Kidney epithelial cell (primary cell): ENCODE results near the gene DDX59. TPM values are rescaled to one million over a fixed set of nuclear protein-coding genes. Genes with fewer than 3 reads are reported as not detected.

ENCODE experiments used
- DNase-seq: peaks from one replicate; pipeline ENCODE4 v3.0.0-alpha.2; 2010; ENCODE audit warnings: low read depth
- H3K27me3 ChIP-seq: 2 replicates; pipeline ENCODE4 v1.6.0; 2011; ENCODE audit warnings: low read length; ENCODE audit not compliant: control insufficient read depth, insufficient read depth
- H3K36me3 ChIP-seq: 2 replicates; pipeline ENCODE4 v1.5.1; 2011; ENCODE audit warnings: low read length; ENCODE audit not compliant: control insufficient read depth, insufficient read depth
- H3K4me3 ChIP-seq: 2 replicates; pipeline ENCODE4 v1.5.1; 2011; ENCODE audit warnings: low read depth, mild to moderate bottlenecking, control low read depth, low read length
- total RNA-seq: library from RNA; depleted of rRNA; stranded (reverse); fragments of >200 nt; gene quantifications from 2 replicates; pipeline ENCODE4 v1.2.3, GENCODE V29; 2015
- TF ChIP-seq, protein P1 (sequence below): IDR thresholded peaks from 2 replicates; pipeline ENCODE4 v1.5.1; 2011; ENCODE audit warnings: mild to moderate bottlenecking, moderate library complexity, low read length, control low read depth, inconsistent platforms; ENCODE audit not compliant: insufficient read depth, poor library complexity, severe bottlenecking

The DDX59 gene
- total RNA-seq, 1 donor from 2014 or later: 23.7 TPM

- TF ChIP-seq, protein P1, sequence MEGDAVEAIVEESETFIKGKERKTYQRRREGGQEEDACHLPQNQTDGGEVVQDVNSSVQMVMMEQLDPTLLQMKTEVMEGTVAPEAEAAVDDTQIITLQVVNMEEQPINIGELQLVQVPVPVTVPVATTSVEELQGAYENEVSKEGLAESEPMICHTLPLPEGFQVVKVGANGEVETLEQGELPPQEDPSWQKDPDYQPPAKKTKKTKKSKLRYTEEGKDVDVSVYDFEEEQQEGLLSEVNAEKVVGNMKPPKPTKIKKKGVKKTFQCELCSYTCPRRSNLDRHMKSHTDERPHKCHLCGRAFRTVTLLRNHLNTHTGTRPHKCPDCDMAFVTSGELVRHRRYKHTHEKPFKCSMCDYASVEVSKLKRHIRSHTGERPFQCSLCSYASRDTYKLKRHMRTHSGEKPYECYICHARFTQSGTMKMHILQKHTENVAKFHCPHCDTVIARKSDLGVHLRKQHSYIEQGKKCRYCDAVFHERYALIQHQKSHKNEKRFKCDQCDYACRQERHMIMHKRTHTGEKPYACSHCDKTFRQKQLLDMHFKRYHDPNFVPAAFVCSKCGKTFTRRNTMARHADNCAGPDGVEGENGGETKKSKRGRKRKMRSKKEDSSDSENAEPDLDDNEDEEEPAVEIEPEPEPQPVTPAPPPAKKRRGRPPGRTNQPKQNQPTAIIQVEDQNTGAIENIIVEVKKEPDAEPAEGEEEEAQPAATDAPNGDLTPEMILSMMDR: no peak
- Histone ChIP-seq H3K4me3 (no peak overlapping the region), H3K27me3 (no peaks in the 10 kb centered on the region), H3K36me3 (no peaks in the 10 kb centered on the region)
- no peak for DNase-seq
These were observed 16.9 kb upstream of the DDX59 start for GRCh38 chr1:200686620-200687019.

GRCh38 chr1:200684015-200684414 is 14.3 kb upstream of the DDX59 start:
- Histone ChIP-seq H3K4me3 (no peak overlapping the region), H3K27me3 (no peaks in the 10 kb centered on the region), H3K36me3 (no peaks in the 10 kb centered on the region)
- TF ChIP-seq, protein P1: no peak
- DNase-seq: no peak

DNA sequence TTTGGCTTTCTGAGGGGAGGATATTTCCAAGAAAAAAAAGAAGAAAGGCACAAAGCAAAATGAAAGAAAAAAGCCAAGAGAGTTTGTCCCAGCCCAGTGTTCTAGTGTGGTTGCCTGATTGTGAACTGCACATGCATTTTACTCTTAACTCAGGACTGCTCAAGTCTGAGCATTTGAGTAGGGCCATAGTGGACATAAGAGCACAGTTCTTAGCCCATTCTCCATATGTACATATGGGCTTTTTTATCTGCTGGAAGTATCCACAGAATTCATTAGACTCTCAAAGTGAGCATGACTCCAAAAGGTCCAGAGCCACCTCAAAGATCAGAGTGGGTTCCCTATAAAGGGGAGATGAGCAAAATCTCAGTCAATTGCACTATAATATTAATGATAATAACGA is 13.6 kb upstream of the DDX59 start:
- Histone ChIP-seq H3K27me3 (no peaks in the 10 kb centered on the region), H3K36me3 (no peaks in the 10 kb centered on the region), H3K4me3 (no peak overlapping the region)
- no peak for DNase-seq
- TF ChIP-seq, protein P1: no peak

- H3K36me3 ChIP-seq: no peaks in the 10 kb centered on the region
- no peaks in the 10 kb centered on the region for H3K27me3 ChIP-seq
- TF ChIP-seq, protein P1: no peak
- H3K4me3 ChIP-seq: no peak overlapping the region
- no peak for DNase-seq
These were observed 11.5 kb upstream of the DDX59 start for GRCh38 chr1:200681231-200681630.

DNA sequence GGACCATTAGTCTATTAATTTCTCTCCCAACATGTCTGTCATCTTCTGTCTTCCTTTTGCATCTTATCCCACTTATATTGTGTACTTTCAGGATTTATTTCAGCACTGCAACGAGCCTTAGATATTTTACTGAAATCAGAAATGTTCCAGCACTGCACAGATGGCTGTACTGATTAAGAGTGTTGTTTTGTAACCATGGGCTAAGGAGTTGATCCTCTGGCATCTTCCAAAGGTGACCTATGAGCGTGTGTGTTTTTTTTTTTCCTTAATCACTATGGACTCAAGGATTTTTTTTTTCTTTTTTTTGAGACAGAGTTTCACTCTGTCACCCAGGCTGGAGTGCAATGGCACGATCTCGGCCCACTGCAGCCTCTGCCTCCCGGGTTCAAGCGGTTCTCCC is 7.1 kb upstream of the DDX59 start:
- Histone ChIP-seq H3K4me3 (no peak overlapping the region), H3K36me3 (no peaks in the 10 kb centered on the region), H3K27me3 (no peaks in the 10 kb centered on the region)
- TF ChIP-seq, protein P1: no peak
- no peak for DNase-seq

GRCh38 chr1:200675588-200675852 is 5.8 kb upstream of the DDX59 start:
- Histone ChIP-seq H3K27me3 (no peaks in the 10 kb centered on the region), H3K4me3 (no peak overlapping the region), H3K36me3 (no peaks in the 10 kb centered on the region)
- no peak for DNase-seq
- TF ChIP-seq, protein P1: no peak
